GM21619 (cell line): ENCODE measurements around the gene KCNQ5.
"Not testable (repeated sequence)": the region's sequence is repeated elsewhere in the genome, so short reads cannot be mapped to it uniquely, and the experiment has no call there.

Source experiments
- ATAC-seq: cut with Tn5 transposase; IDR thresholded peaks from one replicate; pipeline ENCODE4 v1.9.1; 2021; ENCODE audit not compliant: unreplicated experiment

The KCNQ5 gene

GRCh38 chr6:72978808-72979207 is 356.9 kb downstream of the KCNQ5 start:
- ATAC-seq, result not testable (repeated sequence)

- ATAC-seq, result not testable (repeated sequence)
Measured at GRCh38 chr6:72984189-72984831, 362.4 kb downstream of the KCNQ5 start.

- no peak for ATAC-seq
Measured at GRCh38 chr6:72984981-72985665, 363.3 kb downstream of the KCNQ5 start.

- no peak for ATAC-seq
Measured at GRCh38 chr6:72987301-72987700, 365.4 kb downstream of the KCNQ5 start.

GRCh38 chr6:72999995-73000394 is 378.1 kb downstream of the KCNQ5 start:
- ATAC-seq, result no peak

GRCh38 chr6:73000460-73000859 is 378.6 kb downstream of the KCNQ5 start:
- no peak for ATAC-seq

- ATAC-seq, result no peak
Measured at GRCh38 chr6:73002588-73002987, 380.7 kb downstream of the KCNQ5 start.

- ATAC-seq, result no peak
Measured at GRCh38 chr6:73003302-73003701, 381.4 kb downstream of the KCNQ5 start.

- no peak for ATAC-seq
Measured at GRCh38 chr6:73004231-73004630, 382.4 kb downstream of the KCNQ5 start.

- ATAC-seq, result no peak
Measured at GRCh38 chr6:73004861-73005260, 383.0 kb downstream of the KCNQ5 start.

GRCh38 chr6:73006146-73006545 is 384.3 kb downstream of the KCNQ5 start:
- ATAC-seq, result no peak

- ATAC-seq, result no peak
Measured at GRCh38 chr6:73011945-73012344, 390.1 kb downstream of the KCNQ5 start.

GRCh38 chr6:73017476-73017875 is 395.6 kb downstream of the KCNQ5 start:
- ATAC-seq, result no peak

GRCh38 chr6:73024598-73024997 is 402.7 kb downstream of the KCNQ5 start:
- ATAC-seq, result no peak

GRCh38 chr6:73027691-73028090 is 405.8 kb downstream of the KCNQ5 start:
- no peak for ATAC-seq

- ATAC-seq, result no peak
Measured at GRCh38 chr6:73028124-73028766, 406.4 kb downstream of the KCNQ5 start.

- no peak for ATAC-seq
Measured at GRCh38 chr6:73028893-73029450, 407.1 kb downstream of the KCNQ5 start.

- ATAC-seq, result peak; percentile 87
Measured at GRCh38 chr6:73030257-73030656, 408.4 kb downstream of the KCNQ5 start.

GRCh38 chr6:73030791-73031782 is 409.2 kb downstream of the KCNQ5 start:
- ATAC-seq, result no peak

- no peak for ATAC-seq
Measured at GRCh38 chr6:73032586-73032985, 410.7 kb downstream of the KCNQ5 start.

- ATAC-seq, result no peak
Measured at GRCh38 chr6:73036689-73037088, 414.8 kb downstream of the KCNQ5 start.
